ENCODE data around the gene RHOBTB1. TPM values are rescaled to one million over a fixed set of nuclear protein-coding genes. Genes with fewer than 3 reads are reported as not detected.

RHOBTB1 gene, protein sequence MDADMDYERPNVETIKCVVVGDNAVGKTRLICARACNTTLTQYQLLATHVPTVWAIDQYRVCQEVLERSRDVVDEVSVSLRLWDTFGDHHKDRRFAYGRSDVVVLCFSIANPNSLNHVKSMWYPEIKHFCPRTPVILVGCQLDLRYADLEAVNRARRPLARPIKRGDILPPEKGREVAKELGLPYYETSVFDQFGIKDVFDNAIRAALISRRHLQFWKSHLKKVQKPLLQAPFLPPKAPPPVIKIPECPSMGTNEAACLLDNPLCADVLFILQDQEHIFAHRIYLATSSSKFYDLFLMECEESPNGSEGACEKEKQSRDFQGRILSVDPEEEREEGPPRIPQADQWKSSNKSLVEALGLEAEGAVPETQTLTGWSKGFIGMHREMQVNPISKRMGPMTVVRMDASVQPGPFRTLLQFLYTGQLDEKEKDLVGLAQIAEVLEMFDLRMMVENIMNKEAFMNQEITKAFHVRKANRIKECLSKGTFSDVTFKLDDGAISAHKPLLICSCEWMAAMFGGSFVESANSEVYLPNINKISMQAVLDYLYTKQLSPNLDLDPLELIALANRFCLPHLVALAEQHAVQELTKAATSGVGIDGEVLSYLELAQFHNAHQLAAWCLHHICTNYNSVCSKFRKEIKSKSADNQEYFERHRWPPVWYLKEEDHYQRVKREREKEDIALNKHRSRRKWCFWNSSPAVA
- total RNA-seq (2014; rRNA removed; shearing (Covaris generic)) (not detected in 2 replicates), total RNA-seq (2022) (0.07 TPM in 1 of 2 replicates, not detected in the other), Bru-seq, nascent RNA (percentile 4 among the genes with signal in this experiment), BruChase-seq, experiment 1, labeled RNA remaining after a 6-hour chase (not detected), BruChase-seq, experiment 2, labeled RNA remaining after a 2-hour chase (percentile 3 among the genes with signal in this experiment)
- long read RNA-seq, result 0 reads

GRCh38 chr10:60944058-60944909, at the start of gene RHOBTB1:
Gene RHOBTB1 (minus strand): TSS chr10:60944185. CDS start chr10:60911542, 32,643 bp downstream.
- H3K9me3 ChIP-seq (ENCODE audit: low read length), result no peaks in the 10 kb centered on the region
- BruUV-seq (replicated peaks), result no TSS peak
- no peak for DNase-seq (ENCODE audit: low spot score)
- ChIA-PET POLR2A (interaction anchor here (0.6 kb wide), 2 partner anchors 1056 to 1345 kb away, joined by 3 to 6 read pairs; no protein-coding TSS in a partner anchor), CTCF (ENCODE audit: unreplicated experiment) (no interaction called here)
- intact Hi-C loops (cut with micrococcal nuclease; ENCODE audit: unreplicated experiment), result no loop called here
- no peaks in the 10 kb centered on the region for H3K79me2 ChIP-seq (ENCODE audit: insufficient read depth, low read depth, low read length)
- TF ChIP-seq, protein P1, sequence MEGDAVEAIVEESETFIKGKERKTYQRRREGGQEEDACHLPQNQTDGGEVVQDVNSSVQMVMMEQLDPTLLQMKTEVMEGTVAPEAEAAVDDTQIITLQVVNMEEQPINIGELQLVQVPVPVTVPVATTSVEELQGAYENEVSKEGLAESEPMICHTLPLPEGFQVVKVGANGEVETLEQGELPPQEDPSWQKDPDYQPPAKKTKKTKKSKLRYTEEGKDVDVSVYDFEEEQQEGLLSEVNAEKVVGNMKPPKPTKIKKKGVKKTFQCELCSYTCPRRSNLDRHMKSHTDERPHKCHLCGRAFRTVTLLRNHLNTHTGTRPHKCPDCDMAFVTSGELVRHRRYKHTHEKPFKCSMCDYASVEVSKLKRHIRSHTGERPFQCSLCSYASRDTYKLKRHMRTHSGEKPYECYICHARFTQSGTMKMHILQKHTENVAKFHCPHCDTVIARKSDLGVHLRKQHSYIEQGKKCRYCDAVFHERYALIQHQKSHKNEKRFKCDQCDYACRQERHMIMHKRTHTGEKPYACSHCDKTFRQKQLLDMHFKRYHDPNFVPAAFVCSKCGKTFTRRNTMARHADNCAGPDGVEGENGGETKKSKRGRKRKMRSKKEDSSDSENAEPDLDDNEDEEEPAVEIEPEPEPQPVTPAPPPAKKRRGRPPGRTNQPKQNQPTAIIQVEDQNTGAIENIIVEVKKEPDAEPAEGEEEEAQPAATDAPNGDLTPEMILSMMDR (conservative IDR thresholded peaks at IDR 0.05; ENCODE audit: low read length), result no peak
- H3K4me2 ChIP-seq (ENCODE audit: low read length), result no peak within 1 kb of the TSS
- no peak within 1 kb of the TSS for H2AFZ ChIP-seq (ENCODE audit: low read length)
- no peaks in the 10 kb centered on the region for H3K9me2 ChIP-seq (ENCODE audit: insufficient read depth, low read length)
- H3K4me1 ChIP-seq (ENCODE audit: insufficient read depth, low read length, poor library complexity, severe bottlenecking), result no peaks in the 10 kb centered on the region
- no peaks in the 10 kb centered on the region for H4K20me1 ChIP-seq (ENCODE audit: insufficient read depth, low read length)
- H3K36me3 ChIP-seq (ENCODE audit: insufficient read depth, low read length), result no peaks in the 10 kb centered on the region
- H3K4me3 ChIP-seq (ENCODE audit: low read depth, low read length, poor library complexity, severe bottlenecking), result no peak within 1 kb of the TSS
- H3K27ac ChIP-seq (ENCODE audit: low read depth, low read length, poor library complexity, severe bottlenecking), result no peak within 1 kb of the TSS

- H3K79me2 ChIP-seq (ENCODE audit: insufficient read depth, low read depth, low read length), result no peaks in the 10 kb centered on the region
- ChIA-PET POLR2A (interaction anchor here (1.1 kb wide), 1 partner anchor 51 kb away, joined by 4 read pairs; no protein-coding TSS in a partner anchor), CTCF (ENCODE audit: unreplicated experiment) (no interaction called here)
- no peak for TF ChIP-seq EZH2phosphoT487 (IDR thresholded peaks at IDR 0.05; ENCODE audit: borderline replicate concordance, low read depth, low read length)
- TF ChIP-seq, protein P1 (conservative IDR thresholded peaks at IDR 0.05; ENCODE audit: low read length), result no peak
- no peaks in the 10 kb centered on the region for H3K9me3 ChIP-seq (ENCODE audit: low read length)
- intact Hi-C loops (cut with micrococcal nuclease; ENCODE audit: unreplicated experiment), result no loop called here
- no peak overlapping the region for H3K27ac ChIP-seq (ENCODE audit: low read depth, low read length, poor library complexity, severe bottlenecking)
- H3K9me2 ChIP-seq (ENCODE audit: insufficient read depth, low read length), result no peaks in the 10 kb centered on the region
- H2AFZ ChIP-seq (ENCODE audit: low read length), result no peak overlapping the region
- no peak overlapping the region for H3K4me2 ChIP-seq (ENCODE audit: low read length)
- no peaks in the 10 kb centered on the region for H4K20me1 ChIP-seq (ENCODE audit: insufficient read depth, low read length)
- BruUV-seq (replicated peaks), result no TSS peak
- H3K36me3 ChIP-seq (ENCODE audit: insufficient read depth, low read length), result no peaks in the 10 kb centered on the region
- DNase-seq (ENCODE audit: low spot score), result no peak
- H3K4me3 ChIP-seq (ENCODE audit: low read depth, low read length, poor library complexity, severe bottlenecking), result no peak overlapping the region
- H3K4me1 ChIP-seq (ENCODE audit: insufficient read depth, low read length, poor library complexity, severe bottlenecking), result peaks cover 24% of the 10 kb centered on the region
These were observed 48.7 kb upstream of the RHOBTB1 start for GRCh38 chr10:60992636-60993035.

Measured in OCI-LY7 (cell line).